Measurements from ENCODE around the gene OAF. TPM values are rescaled to one million over a fixed set of nuclear protein-coding genes. Genes with fewer than 3 reads are reported as not detected.

The OAF gene
- total RNA-seq, 2 donors from 2014 or later: 14.5 to 17.4 TPM

DNA sequence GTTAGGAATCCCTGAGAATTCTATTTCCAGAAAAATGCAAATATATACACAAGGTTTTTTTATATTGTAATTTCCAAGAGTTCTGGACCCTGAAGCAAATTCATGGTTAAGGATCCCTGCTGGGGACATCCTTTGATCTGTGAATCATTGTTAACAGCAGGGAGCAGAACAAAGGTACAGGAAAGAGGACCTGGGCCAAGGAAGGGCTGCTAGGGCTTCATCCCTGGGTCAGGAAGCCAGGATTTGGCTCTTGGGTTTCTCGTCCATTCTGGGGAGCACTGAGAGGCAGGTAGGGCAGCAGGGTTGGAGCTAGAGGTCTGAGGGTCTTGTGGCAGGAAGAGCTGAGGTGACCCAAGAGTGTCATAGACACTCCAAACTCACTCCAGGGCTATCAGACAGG, 10.2 kb upstream of the OAF start:
- TF ChIP-seq POLR2A (IDR thresholded peaks at IDR 0.05) (no peak), POLR2AphosphoS5 (IDR thresholded peaks at IDR 0.05) (no peak), CTCF (IDR thresholded peaks at IDR 0.05) (no peak)
- intact Hi-C loops (cut with DNase I): no loop called here
- Histone ChIP-seq H3K36me3 (no peaks in the 10 kb centered on the region), H3K27ac (no peak overlapping the region), H3K4me3 (no peak overlapping the region), H3K9me3 (no peaks in the 10 kb centered on the region), H3K4me1 (replicated peaks) (no peaks in the 10 kb centered on the region), H3K27me3 (replicated peaks; ENCODE audit: insufficient read depth) (peaks cover 3% of the 10 kb centered on the region)
- WGBS: 63% methylated on average over 1 of the region's 1 CpG
- DNase-seq (ENCODE audit: low spot score): no peak

DNA sequence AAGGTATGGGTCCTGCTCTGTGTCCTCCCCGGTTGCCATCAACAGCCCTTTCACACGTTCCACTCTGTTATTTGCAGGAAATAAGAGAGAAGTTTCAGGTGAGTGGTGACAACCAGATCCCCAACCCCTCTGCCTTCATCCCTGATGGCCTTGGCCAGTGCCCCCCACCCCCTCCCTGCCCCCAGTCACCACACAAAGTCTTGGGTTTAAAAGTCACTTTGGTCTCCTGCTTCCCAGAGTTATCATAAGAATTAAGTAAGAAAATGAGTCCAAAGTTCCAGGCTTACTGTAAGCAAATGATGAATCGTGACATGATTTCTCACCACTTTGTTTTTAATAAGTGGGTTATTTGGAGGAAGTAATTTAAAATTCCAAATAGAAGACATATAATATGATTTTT, 9.2 kb upstream of the OAF start:
- Histone ChIP-seq H3K4me3 (no peak overlapping the region), H3K27me3 (replicated peaks; ENCODE audit: insufficient read depth) (no peaks in the 10 kb centered on the region), H3K36me3 (no peaks in the 10 kb centered on the region), H3K9me3 (no peaks in the 10 kb centered on the region), H3K4me1 (replicated peaks) (no peaks in the 10 kb centered on the region), H3K27ac (no peak overlapping the region)
- DNase-seq (ENCODE audit: low spot score): no peak
- TF ChIP-seq POLR2AphosphoS5 (IDR thresholded peaks at IDR 0.05) (no peak), CTCF (IDR thresholded peaks at IDR 0.05) (no peak), POLR2A (IDR thresholded peaks at IDR 0.05) (no peak)
- intact Hi-C loops (cut with DNase I): no loop called here
- WGBS: 77% methylated on average over 3 of the region's 3 CpGs

DNA sequence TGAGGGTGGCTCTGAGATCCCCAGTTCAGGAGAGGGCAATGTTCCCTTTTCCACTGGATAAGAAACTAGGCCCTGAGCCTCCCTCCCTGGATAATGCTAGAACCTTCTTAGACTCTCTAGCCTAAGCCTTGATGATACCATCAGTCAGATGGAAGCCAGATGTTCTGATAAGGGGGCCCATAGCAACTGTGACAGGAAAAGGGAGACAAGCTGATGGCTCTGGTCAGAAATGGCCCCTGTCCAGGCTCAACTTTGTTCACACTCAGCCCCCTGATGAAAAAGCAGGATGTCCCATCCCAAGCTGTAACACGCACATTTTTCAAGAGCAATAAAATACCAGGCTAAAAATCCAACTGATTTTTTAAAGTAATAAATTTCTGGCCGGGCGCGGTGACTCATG, 7.2 kb upstream of the OAF start:
- no peaks in the 10 kb centered on the region for H3K36me3 ChIP-seq
- intact Hi-C loops (cut with DNase I): no loop called here
- 83% methylated on average over 4 of the region's 4 CpGs for WGBS

GRCh38 chr11:120205596-120206161, 5.2 kb upstream of the OAF start:
- Histone ChIP-seq H3K27ac (no peak overlapping the region), H3K36me3 (no peaks in the 10 kb centered on the region), H3K4me3 (no peak overlapping the region), H3K27me3 (replicated peaks; ENCODE audit: insufficient read depth) (no peaks in the 10 kb centered on the region), H3K4me1 (replicated peaks) (peaks cover 3% of the 10 kb centered on the region), H3K9me3 (no peaks in the 10 kb centered on the region)
- TF ChIP-seq POLR2A (IDR thresholded peaks at IDR 0.05): no peak
- TF ChIP-seq CTCF (IDR thresholded peaks at IDR 0.05): no peak
- no peak for TF ChIP-seq POLR2AphosphoS5 (IDR thresholded peaks at IDR 0.05)
- WGBS: 92% methylated on average over 7 of the region's 7 CpGs
- no peak for DNase-seq (ENCODE audit: low spot score)
- intact Hi-C loops (cut with DNase I): no loop called here

More for the DNA sequence above, 7.2 kb upstream of the OAF start:
- no peak for DNase-seq (ENCODE audit: low spot score)
- TF ChIP-seq CTCF (IDR thresholded peaks at IDR 0.05): no peak
- no peak for TF ChIP-seq POLR2A (IDR thresholded peaks at IDR 0.05)
- TF ChIP-seq POLR2AphosphoS5 (IDR thresholded peaks at IDR 0.05): no peak
- Histone ChIP-seq H3K4me3 (no peak overlapping the region), H3K27ac (no peak overlapping the region), H3K9me3 (no peaks in the 10 kb centered on the region), H3K4me1 (replicated peaks) (peaks cover 3% of the 10 kb centered on the region), H3K27me3 (replicated peaks; ENCODE audit: insufficient read depth) (no peaks in the 10 kb centered on the region)

DNA sequence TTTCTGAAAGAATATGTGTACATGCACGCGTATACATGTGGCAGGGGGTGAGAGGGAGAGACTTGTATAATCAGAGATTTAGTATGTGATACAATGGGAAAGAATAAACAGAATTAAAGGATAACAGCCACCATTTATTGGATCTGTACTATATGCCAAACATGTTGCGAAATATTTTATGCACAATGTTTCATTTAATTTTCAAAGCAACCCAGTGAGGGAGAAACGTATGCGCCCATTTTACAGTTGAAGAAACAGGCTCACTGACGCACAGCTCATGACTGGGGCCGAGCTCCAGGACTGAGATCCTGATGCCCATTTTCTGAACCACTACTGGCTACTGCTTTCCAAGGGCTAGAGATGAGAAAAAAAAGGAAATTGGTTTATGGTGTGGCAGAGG, 3.3 kb upstream of the OAF start:
- Histone ChIP-seq H3K9me3 (no peaks in the 10 kb centered on the region), H3K27ac (no peak overlapping the region), H3K36me3 (no peaks in the 10 kb centered on the region), H3K4me1 (replicated peaks) (peaks cover 3% of the 10 kb centered on the region), H3K4me3 (no peak overlapping the region), H3K27me3 (replicated peaks; ENCODE audit: insufficient read depth) (no peaks in the 10 kb centered on the region)
- intact Hi-C loops (cut with DNase I): no loop called here
- DNase-seq (ENCODE audit: low spot score): no peak
- WGBS: 71% methylated on average over 7 of the region's 7 CpGs
- TF ChIP-seq POLR2AphosphoS5 (IDR thresholded peaks at IDR 0.05) (peak; percentile 15), CTCF (IDR thresholded peaks at IDR 0.05) (no peak)
